ENCODE results near the gene PCNP. TPM values are rescaled to one million over a fixed set of nuclear protein-coding genes. Genes with fewer than 3 reads are reported as not detected.
"Not testable (repeated sequence)": the region's sequence is repeated elsewhere in the genome, so short reads cannot be mapped to it uniquely, and the experiment has no call there.

Gene PCNP
- total RNA-seq, 2 donors from 2014 or later, result 78.9 to 131 TPM

- Histone ChIP-seq H3K4me3 (no peak overlapping the region), H3K4me1 (ENCODE audit: control insufficient read depth in 1 of 2, low read depth in 2 of 2) (no peaks in the 10 kb centered on the region), H3K27ac (no peak overlapping the region), H3K27me3 (replicated peaks; ENCODE audit: insufficient read depth) (no peaks in the 10 kb centered on the region), H3K36me3 (no peaks in the 10 kb centered on the region), H3K9me3 (no peaks in the 10 kb centered on the region)
- no peak for TF ChIP-seq CTCF (IDR thresholded peaks at IDR 0.05)
- DNase-seq (ENCODE audit: low spot score), result no peak
- no peak for ATAC-seq (ENCODE audit: insufficient number of reproducible peaks, low FRiP score, low read depth)
Measured at GRCh38 chr3:101602731-101603130, 28.8 kb downstream of the PCNP start.

DNA sequence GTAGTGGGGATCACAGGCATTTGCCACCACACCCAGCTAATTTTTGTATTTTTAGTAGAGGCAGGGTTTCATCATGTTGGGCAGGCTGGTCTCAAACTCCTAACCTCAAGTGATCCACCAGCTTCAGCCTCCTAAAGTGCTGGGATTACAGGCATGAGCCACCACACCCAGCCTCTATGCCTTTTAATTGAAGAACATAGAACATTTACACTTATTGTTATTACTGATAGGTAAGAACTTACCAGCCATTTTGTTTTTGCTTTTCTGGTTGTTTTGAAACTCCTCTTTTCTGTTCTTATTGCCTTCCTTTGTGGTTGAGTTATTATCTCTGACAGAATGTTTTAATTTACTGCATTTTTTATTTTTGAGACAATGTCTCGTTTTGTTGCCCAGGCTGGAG lies 29.2 kb downstream of the PCNP start:
- H3K27me3 ChIP-seq (replicated peaks; ENCODE audit: insufficient read depth), result no peaks in the 10 kb centered on the region
- no peaks in the 10 kb centered on the region for H3K36me3 ChIP-seq
- no peak overlapping the region for H3K27ac ChIP-seq
- no peak for DNase-seq (ENCODE audit: low spot score)
- no peaks in the 10 kb centered on the region for H3K9me3 ChIP-seq
- ATAC-seq (ENCODE audit: insufficient number of reproducible peaks, low FRiP score, low read depth), result no peak
- no peak for TF ChIP-seq CTCF (IDR thresholded peaks at IDR 0.05)
- no peak overlapping the region for H3K4me3 ChIP-seq
- H3K4me1 ChIP-seq (ENCODE audit: control insufficient read depth in 1 of 2, low read depth in 2 of 2), result no peaks in the 10 kb centered on the region

GRCh38 chr3:101605398-101605797 lies 31.4 kb downstream of the PCNP start:
- not testable (repeated sequence) for H3K27me3 ChIP-seq (replicated peaks; ENCODE audit: insufficient read depth); H3K9me3 ChIP-seq; H3K36me3 ChIP-seq; DNase-seq (ENCODE audit: low spot score); H3K4me1 ChIP-seq (ENCODE audit: control insufficient read depth in 1 of 2, low read depth in 2 of 2); H3K27ac ChIP-seq; ATAC-seq (ENCODE audit: insufficient number of reproducible peaks, low FRiP score, low read depth); H3K4me3 ChIP-seq

GRCh38 chr3:101611023-101611422 lies 37.0 kb downstream of the PCNP start:
- no peaks in the 10 kb centered on the region for H3K27me3 ChIP-seq (replicated peaks; ENCODE audit: insufficient read depth)
- DNase-seq (ENCODE audit: low spot score) (no peak), ATAC-seq (ENCODE audit: insufficient number of reproducible peaks, low FRiP score, low read depth) (no peak)
- TF ChIP-seq CTCF (IDR thresholded peaks at IDR 0.05), result no peak
- H3K4me1 ChIP-seq (ENCODE audit: control insufficient read depth in 1 of 2, low read depth in 2 of 2), result no peaks in the 10 kb centered on the region
- H3K9me3 ChIP-seq, result no peaks in the 10 kb centered on the region
- no peak overlapping the region for H3K27ac ChIP-seq
- H3K36me3 ChIP-seq, result no peaks in the 10 kb centered on the region
- no peak overlapping the region for H3K4me3 ChIP-seq

DNA sequence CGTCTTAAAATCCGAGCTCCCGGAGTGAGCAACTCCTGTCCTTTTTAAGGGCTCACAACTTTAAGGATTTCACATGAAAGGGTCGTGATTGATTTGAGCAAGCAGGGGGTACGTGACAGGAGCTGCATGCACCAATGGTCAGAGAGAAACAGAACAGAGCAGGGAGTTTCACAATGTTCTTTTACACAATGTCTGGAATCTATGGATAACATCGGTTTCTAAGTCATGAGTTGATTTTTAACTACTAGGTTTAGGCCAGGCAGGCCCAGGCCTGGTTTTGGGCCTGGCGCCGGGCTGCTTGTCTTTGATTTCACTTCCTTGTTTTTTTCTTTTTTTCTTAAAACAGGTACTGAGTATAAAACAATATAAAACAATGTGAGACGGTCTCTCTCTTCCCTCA lies 39.0 kb downstream of the PCNP start:
- H3K27ac ChIP-seq; H3K4me3 ChIP-seq; H3K4me1 ChIP-seq (ENCODE audit: control insufficient read depth in 1 of 2, low read depth in 2 of 2); H3K9me3 ChIP-seq; H3K36me3 ChIP-seq; DNase-seq (ENCODE audit: low spot score); H3K27me3 ChIP-seq (replicated peaks; ENCODE audit: insufficient read depth); ATAC-seq (ENCODE audit: insufficient number of reproducible peaks, low FRiP score, low read depth): not testable (repeated sequence)

- TF ChIP-seq CTCF (IDR thresholded peaks at IDR 0.05), result no peak
- no peaks in the 10 kb centered on the region for H3K27me3 ChIP-seq (replicated peaks; ENCODE audit: insufficient read depth)
- no peak overlapping the region for H3K4me3 ChIP-seq
- H3K27ac ChIP-seq, result no peak overlapping the region
- DNase-seq (ENCODE audit: low spot score), result no peak
- no peak for ATAC-seq (ENCODE audit: insufficient number of reproducible peaks, low FRiP score, low read depth)
- H3K4me1 ChIP-seq (ENCODE audit: control insufficient read depth in 1 of 2, low read depth in 2 of 2), result no peaks in the 10 kb centered on the region
- H3K36me3 ChIP-seq, result no peaks in the 10 kb centered on the region
- no peaks in the 10 kb centered on the region for H3K9me3 ChIP-seq
Measured at GRCh38 chr3:101615525-101615924, 41.5 kb downstream of the PCNP start.

Data from thoracic aorta (tissue), 2 donors.